PFSK-1 (cell line): ENCODE data around the gene ZNF212.

Source experiments
- FOXP2 ChIP-seq: optimal IDR thresholded peaks from 2 replicates; pipeline ENCODE3; 2011; ENCODE audit warnings: borderline replicate concordance, control low read depth, inconsistent platforms; ENCODE audit not compliant: insufficient read depth; ENCODE audit errors: extremely low read length, extremely low read depth
- POLR2AphosphoS5 ChIP-seq: IDR thresholded peaks from 2 replicates; pipeline ENCODE4 v1.6.1; 2012; ENCODE audit warnings: low read depth, mild to moderate bottlenecking, control low read depth, low read length, moderate library complexity
- SIN3A ChIP-seq: IDR thresholded peaks from 2 replicates; pipeline ENCODE4 v1.6.1; 2012; ENCODE audit warnings: mild to moderate bottlenecking, low read length, moderate library complexity, borderline replicate concordance; ENCODE audit not compliant: insufficient read depth
- TAF1 ChIP-seq: IDR thresholded peaks from 2 replicates; pipeline ENCODE4 v1.6.1; 2012; ENCODE audit warnings: low read length, control low read depth, borderline replicate concordance; ENCODE audit not compliant: insufficient read depth
- TF ChIP-seq, protein P1 (sequence below), 2 experiments: IDR thresholded peaks; 2 replicates each; pipeline versions ENCODE4 v1.6.1 to v1.8.0; 2011 to 2012; ENCODE audit warnings: low read depth in 2 of 2, low read length in 2 of 2, control low read depth in 1 of 2, inconsistent platforms in 1 of 2, mild to moderate bottlenecking in 1 of 2, moderate library complexity in 1 of 2; ENCODE audit not compliant: insufficient read depth in 1 of 2

ZNF212 gene

DNA sequence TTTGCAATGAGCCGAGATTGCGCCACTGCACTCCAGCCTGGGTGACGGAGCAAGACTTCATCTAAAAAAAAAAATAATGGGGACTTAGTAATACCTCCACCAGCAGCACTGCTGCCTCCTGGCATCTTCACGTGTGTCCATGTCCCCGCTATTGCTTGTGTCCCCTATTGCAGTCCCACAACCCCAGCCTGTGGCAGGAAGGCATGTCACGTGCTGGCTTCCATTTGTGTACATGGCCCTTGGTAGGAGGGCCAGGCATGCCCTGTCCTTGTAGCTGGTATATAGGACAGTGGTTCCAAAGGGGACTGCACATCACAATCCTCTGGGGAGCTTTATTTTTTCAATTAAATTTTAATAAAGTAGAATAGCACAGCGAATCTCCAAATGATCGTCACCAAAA is 28.3 kb downstream of the ZNF212 start:
- no peak for TF ChIP-seq TAF1

- TF ChIP-seq SIN3A = no peak
- TF ChIP-seq POLR2AphosphoS5 = no peak
- TF ChIP-seq FOXP2 = no peak
Observed at GRCh38 chr7:149277871-149278270, 38.4 kb downstream of the ZNF212 start.

- TF ChIP-seq POLR2AphosphoS5 (no peak), SIN3A (no peak), TAF1 (no peak), FOXP2 (no peak)
- TF ChIP-seq, protein P1, sequence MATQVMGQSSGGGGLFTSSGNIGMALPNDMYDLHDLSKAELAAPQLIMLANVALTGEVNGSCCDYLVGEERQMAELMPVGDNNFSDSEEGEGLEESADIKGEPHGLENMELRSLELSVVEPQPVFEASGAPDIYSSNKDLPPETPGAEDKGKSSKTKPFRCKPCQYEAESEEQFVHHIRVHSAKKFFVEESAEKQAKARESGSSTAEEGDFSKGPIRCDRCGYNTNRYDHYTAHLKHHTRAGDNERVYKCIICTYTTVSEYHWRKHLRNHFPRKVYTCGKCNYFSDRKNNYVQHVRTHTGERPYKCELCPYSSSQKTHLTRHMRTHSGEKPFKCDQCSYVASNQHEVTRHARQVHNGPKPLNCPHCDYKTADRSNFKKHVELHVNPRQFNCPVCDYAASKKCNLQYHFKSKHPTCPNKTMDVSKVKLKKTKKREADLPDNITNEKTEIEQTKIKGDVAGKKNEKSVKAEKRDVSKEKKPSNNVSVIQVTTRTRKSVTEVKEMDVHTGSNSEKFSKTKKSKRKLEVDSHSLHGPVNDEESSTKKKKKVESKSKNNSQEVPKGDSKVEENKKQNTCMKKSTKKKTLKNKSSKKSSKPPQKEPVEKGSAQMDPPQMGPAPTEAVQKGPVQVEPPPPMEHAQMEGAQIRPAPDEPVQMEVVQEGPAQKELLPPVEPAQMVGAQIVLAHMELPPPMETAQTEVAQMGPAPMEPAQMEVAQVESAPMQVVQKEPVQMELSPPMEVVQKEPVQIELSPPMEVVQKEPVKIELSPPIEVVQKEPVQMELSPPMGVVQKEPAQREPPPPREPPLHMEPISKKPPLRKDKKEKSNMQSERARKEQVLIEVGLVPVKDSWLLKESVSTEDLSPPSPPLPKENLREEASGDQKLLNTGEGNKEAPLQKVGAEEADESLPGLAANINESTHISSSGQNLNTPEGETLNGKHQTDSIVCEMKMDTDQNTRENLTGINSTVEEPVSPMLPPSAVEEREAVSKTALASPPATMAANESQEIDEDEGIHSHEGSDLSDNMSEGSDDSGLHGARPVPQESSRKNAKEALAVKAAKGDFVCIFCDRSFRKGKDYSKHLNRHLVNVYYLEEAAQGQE (IDR thresholded peaks at IDR 0.05; ENCODE audit: insufficient read depth in 1 of 2, low read depth in 2 of 2, low read length in 2 of 2) = no peak
Observed at GRCh38 chr7:149278396-149278795, 38.9 kb downstream of the ZNF212 start.

DNA sequence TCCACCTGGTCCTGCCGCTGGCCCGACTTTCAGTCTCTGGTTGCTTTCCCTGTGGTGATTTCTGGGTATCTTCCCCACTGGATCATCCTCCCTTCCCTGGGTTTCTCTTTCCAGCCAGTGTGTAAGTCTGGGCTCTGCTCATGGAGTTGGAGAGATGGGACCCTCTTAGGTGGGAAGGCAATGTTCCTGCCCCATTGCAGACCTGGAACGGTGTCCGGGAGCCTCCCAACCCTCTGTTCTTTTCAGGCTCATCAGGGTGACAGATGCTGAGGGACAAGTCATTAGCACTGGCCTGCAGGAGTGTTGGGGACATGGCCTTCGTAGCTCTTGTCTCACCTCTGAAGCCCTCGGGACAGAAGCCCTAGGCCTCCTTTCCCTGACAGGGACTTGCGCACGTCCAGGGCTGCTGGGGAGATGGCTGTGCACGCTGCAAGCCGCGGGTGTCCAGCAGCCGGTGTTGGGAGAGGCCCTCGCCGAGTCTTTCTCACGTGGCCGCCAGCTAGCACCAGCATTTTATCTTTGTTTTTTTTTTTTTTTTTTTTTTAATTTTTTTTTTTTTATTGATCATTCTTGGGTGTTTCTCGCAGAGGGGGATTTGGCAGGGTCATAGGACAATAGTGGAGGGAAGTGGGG is 39.8 kb downstream of the ZNF212 start:
- no peak for TF ChIP-seq FOXP2
- TF ChIP-seq, protein P1 (IDR thresholded peaks at IDR 0.05; ENCODE audit: insufficient read depth in 1 of 2, low read depth in 2 of 2, low read length in 2 of 2) = no peak
- TF ChIP-seq SIN3A = no peak
- no peak for TF ChIP-seq TAF1
- TF ChIP-seq POLR2AphosphoS5 = no peak

DNA sequence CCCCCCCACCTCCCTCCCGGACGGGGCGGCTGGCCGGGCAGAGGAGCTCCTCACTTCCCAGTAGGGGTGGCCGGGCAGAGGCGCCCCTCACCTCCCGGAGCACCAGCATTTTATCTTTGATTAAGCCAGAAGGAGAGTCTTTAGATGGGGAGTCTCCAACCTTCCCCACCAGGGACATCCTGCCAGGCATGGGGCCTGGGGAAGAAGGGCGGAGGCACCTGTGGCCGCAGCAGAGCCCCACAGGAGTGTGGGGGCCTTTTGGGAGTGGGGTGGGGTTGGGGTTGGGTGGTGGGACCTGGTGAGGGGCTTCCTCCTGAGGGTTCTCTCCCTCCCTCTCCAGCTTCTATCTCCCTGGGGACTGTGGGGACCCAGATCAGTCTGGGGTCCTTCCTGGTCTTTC is 40.7 kb downstream of the ZNF212 start:
- TF ChIP-seq POLR2AphosphoS5 = no peak
- no peak for TF ChIP-seq TAF1
- no peak for TF ChIP-seq SIN3A
- TF ChIP-seq, protein P1 (IDR thresholded peaks at IDR 0.05; ENCODE audit: insufficient read depth in 1 of 2, low read depth in 2 of 2, low read length in 2 of 2) = no peak
- no peak for TF ChIP-seq FOXP2

DNA sequence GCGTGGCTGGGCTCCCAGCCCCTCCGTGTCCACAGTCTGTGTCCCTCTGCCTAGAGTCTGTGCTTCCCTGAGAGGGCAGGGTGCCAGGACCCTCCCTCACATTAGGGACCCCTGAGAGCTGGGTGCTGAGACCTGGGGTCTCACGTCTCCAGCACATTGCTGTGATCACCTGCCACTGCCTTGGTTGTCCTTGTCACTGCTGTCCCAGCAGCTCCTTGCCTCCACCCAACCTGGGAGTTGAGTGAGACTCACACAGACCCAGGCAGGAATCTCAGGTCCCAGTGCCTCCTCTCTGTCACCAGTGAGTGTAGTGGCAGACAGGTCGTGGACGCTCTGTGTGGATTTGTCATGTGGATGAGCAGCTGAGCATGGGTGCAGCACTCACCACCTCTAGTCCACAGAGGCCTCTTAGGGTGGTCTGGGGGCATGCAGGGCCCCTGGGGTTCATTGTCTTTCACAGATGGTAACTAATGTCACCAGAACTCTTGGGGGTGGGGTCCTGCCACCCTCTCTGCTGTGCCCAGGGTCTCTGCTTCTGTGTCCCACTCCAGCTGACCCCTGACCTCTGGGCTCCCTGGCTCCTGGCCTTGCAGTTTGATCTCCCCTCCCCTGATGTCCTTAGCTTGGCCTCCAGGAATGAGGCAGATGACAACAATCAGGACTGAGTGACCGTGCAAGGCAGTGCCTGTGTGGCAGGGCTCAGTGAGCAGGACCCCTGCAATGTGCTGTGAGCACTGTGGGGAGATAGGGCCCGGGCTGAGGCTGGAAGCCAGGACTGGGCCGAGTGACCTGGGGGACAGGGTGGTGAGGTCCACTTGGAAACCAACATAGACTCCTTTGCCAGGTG is 41.4 kb downstream of the ZNF212 start:
- TF ChIP-seq POLR2AphosphoS5 = no peak
- no peak for TF ChIP-seq SIN3A
- TF ChIP-seq FOXP2 = no peak
- TF ChIP-seq TAF1 = no peak
- TF ChIP-seq, protein P1 (IDR thresholded peaks at IDR 0.05; ENCODE audit: insufficient read depth in 1 of 2, low read depth in 2 of 2, low read length in 2 of 2) = no peak
